NT2/D1 (cell line): ENCODE data around the gene KCTD3.

ENCODE experiments used
- SUZ12 ChIP-seq: IDR thresholded peaks from 2 replicates; pipeline ENCODE4 v1.6.1; 2011; ENCODE audit not compliant: insufficient read length, insufficient read depth; ENCODE audit errors: extremely low read depth
- YY1 ChIP-seq: IDR thresholded peaks from 2 replicates; pipeline ENCODE4 v1.6.1; 2011; ENCODE audit not compliant: insufficient read length, insufficient read depth
- ZNF274 ChIP-seq: IDR thresholded peaks from 2 replicates; pipeline ENCODE4 v1.6.1; 2011; ENCODE audit warnings: mild to moderate bottlenecking, low read depth, low read length

DNA sequence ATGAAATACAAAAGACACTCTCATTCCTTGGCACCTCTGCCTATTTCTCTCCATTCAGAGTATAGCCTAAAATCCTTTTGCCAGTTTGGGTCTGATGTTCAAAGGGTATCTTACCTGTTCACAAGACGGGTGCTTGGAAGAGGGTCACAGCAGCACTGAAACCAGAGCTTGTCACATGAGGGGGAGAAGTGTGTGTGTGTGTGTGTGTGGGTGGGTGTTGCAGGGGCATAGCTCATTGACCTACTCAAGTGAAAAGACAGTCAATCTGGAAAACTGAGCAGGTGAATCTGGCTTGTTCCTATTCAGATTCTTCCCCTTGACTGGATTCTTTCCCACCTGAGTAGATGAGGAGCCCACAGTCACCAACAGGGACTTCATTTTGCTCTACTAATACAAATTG lies 63.9 kb downstream of the KCTD3 start:
- no peak for TF ChIP-seq SUZ12
- no peak for TF ChIP-seq ZNF274
- TF ChIP-seq YY1 = no peak
